ENCODE results near the gene SRSF11.

The SRSF11 gene

GRCh38 chr1:70224954-70225353 lies 3.8 kb downstream of the SRSF11 start:
- DNase-seq, result no peak

- no peak for DNase-seq
These were observed 6.3 kb downstream of the SRSF11 start for GRCh38 chr1:70227439-70227838.

GRCh38 chr1:70228670-70229069 lies 7.5 kb downstream of the SRSF11 start:
- no peak for DNase-seq

DNA sequence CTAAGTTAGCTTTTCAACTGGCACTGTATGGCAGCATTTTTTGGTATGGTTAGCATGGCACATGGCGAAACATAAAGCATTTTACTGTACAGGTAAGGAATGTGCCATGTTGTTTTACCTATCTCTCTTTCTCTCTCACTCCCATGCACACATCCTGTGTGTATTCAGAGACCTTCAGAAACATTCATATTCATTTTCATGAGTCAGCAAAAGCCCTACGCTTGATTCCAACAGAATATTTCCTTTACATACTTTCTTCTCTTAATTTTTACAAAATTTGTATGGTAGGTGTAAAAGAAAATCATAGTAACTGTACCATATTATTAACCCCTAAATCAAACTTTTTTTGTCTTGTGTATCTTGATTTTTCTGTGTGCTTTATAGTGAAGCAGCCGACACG lies 10.3 kb downstream of the SRSF11 start:
- DNase-seq, result no peak

DNA sequence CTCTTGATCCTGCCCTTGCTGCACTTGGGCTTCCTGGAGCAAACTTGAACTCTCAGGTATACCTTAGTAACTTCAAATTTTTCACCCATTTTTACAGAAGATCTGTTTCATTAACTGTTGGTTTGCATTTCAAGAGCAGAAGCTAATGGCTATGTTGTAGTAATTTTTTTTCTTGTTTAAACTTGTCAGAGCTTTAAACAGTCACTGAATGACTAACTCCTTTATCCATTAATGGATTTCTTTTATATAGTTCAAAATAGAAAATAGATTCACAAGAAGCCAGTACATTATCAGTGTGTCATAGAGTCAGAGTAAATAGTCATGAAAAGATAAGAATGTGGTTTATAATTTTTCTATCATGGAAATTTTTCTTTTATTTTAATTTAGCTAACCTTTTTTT lies 13.6 kb downstream of the SRSF11 start:
- no peak for DNase-seq

GRCh38 chr1:70239940-70240339 lies 18.8 kb downstream of the SRSF11 start:
- no peak for DNase-seq

- no peak for DNase-seq
These were observed 25.9 kb downstream of the SRSF11 start for GRCh38 chr1:70247122-70247521.

DNA sequence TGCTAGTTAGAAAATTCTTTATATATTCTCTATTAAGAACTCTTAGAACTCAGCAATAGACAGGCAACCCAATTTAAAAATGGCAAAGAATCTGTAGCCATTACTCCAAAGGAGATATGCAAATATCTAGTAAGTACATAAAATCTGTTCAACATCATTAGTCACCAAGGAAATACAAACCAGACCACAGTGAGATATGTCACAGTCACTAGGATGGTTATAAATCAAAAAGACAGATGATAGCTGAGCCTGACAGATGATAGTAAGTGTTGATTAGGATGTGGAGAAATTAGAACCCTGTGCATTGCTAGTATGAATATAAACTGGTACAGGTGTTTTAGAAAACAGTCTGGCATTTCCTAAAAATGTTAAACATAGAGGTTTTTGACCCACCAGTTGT lies 26.6 kb downstream of the SRSF11 start:
- DNase-seq, result no peak

DNA sequence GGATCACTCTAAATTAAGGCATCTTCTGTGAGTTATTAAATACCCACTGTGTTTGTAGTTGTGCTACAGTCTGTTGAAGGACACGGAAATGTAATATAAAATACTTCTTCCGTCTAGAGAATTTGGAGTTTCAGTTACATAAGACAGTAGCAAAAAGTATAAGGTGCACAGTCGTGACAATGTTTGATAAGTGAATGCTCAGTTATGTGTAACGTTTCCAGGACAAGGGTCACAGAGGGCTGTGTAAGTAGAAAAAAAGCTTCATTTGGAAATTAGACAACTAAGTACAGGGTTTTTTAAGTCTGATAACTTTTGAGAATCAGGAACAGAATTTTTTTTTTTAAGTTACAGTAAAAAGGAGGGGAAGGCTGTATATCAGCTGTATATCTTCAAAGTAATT lies 27.5 kb downstream of the SRSF11 start:
- DNase-seq, result no peak

DNA sequence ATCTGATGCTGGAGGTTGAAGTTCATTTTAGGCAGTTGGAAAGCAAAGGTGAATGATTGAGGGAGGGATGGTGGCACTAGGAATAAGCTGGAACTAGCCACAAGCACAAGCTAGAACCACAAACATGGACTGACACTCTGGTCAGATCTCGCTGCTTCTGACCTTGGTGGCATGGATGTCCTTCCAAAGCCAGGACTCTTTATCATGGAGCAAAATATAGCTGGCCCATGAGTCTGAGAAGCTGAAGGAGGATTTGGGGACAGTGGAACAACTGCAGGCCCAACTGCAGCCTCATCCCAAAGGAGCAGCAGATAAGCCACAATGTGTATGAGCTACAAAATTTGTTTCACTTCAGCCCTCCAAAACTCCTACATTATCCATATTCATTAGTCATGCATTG lies 35.5 kb downstream of the SRSF11 start:
- no peak for DNase-seq

GRCh38 chr1:70264839-70265238 lies 43.7 kb downstream of the SRSF11 start:
- DNase-seq, result no peak

- no peak for DNase-seq
These were observed 44.8 kb downstream of the SRSF11 start for GRCh38 chr1:70265946-70266345.

DNA sequence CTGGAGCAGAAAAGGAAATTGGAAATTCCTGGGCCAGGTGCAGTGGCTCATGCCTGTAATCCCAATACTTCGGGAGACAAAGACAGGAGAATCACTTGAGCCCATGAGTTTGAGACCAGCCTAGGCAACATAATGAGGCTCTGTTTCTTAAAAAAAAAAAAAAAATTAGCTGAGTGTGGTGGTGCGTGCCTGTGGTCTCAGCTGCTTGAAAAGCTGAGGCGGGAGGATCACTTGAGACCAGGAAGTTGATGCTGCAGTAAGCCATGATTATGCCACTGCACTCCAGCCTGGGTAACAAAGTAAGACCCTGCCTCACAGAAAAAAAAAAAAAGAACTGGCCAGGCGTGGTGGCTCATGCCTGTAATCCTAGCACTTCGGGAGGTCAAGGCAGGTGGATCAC lies 56.7 kb downstream of the SRSF11 start:
- no peak for DNase-seq

DNA sequence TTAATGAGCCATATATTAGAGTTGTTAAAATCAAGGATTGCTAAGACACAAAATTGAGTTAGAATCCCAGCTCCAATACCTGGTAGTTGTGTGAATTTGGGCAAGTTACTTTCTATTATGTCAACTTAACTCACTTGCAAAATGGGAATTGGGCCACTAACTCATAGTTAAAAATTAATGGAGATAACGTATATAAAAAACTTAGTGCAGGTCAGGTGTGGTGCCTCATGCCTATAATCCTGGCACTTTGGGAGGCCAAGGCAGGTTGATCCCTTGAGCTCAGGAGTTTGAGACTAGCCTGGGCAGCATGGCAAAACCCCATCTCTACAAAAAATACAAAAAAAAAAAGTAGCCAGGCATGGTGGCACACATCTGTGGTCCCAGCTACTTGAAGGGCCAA lies 57.5 kb downstream of the SRSF11 start:
- DNase-seq, result no peak

- no peak for DNase-seq
These were observed 63.2 kb downstream of the SRSF11 start for GRCh38 chr1:70284366-70284765.

- DNase-seq, result no peak
These were observed 65.3 kb downstream of the SRSF11 start for GRCh38 chr1:70286453-70286852.

DNA sequence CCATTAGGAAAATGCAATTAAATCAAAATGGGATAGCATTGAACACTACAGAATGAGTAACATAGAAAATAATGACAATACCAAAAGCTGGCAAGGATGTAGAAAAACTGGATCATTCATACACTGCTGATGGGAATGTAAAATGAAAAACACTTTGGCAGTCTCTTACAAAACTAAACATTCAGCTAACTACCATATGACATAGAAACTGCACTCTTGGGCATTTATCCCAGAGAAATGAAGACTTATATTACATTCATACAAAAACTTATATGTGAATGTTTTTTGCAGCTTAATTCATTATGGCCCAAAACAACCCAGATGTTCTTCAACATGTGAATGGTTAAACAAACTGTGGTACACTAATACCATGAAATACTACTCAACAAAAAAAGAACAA lies 67.0 kb downstream of the SRSF11 start:
- DNase-seq, result no peak

- DNase-seq, result no peak
These were observed 69.0 kb downstream of the SRSF11 start for GRCh38 chr1:70290218-70290617.

GRCh38 chr1:70293186-70293843 lies 72.1 kb downstream of the SRSF11 start:
- DNase-seq, result no peak

DNA sequence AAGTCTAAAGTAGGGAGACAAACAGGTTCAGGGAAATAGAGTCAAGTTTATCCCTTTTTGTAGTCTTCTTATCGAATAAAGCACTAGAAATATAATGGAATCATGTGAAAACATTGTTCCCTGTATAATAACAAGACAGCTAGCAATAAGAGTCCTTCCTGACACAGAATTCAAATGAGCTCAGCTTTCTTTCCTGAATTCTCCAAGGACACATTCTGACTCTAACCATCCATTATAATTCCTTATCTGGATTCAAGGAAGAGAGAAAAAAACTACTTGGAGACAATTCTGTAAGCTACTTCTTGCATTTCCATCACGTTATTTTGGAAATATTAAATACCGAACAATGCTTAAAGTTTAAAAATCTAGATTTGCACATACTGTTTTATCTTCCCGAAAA lies 74.6 kb downstream of the SRSF11 start:
- DNase-seq, result no peak

DNA sequence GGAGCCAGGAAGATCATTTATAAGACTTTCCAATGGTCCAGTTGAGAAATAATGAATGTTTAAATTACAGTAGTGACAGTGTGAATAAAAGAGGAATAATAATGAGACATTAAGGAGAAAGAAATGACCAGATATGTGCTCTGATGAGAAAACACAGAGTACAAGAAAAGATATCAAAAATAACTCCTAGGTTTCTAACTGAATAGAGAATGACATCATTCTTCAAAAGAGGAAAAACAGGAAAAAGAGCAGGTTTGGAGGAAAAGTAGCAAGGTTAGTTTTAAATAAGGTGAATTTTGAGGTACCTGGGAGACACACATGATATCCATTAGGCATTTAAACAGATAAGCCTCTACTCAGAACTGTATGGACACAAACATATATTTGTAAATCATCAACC lies 78.3 kb downstream of the SRSF11 start:
- DNase-seq, result no peak

All from activated T-cell treated with anti-CD3 and anti-CD28 coated beads, Interleukin-2, amount 50 U/mL, for 48 hours (primary cell).